Activated CD8-positive, alpha-beta T cell treated with anti-CD3 and anti-CD28 coated beads, Interleukin-2, amount 10 ng/mL, durations not matched to agents 7 days and 5 days (primary cell): Measurements from ENCODE around the gene GGTLC2. TPM values are rescaled to one million over a fixed set of nuclear protein-coding genes. Genes with fewer than 3 reads are reported as not detected.

Source experiments
- ATAC-seq: fragments of 150-1000 bp; cut with Tn5 transposase; one replicate; pipeline ENCODE4 v1.10.0; 2021; ENCODE audit warnings: moderate library complexity
- CTCF ChIA-PET: fragments of 350-600 bp; sonication (Branson Sonifier 250); formaldehyde crosslinking; loops from one replicate; lab custom pipeline; 2021; ENCODE audit warnings: antibody characterized with exemption; lab: Charles Lee
- POLR2A ChIA-PET: fragments of 350-600 bp; sonication (Branson Sonifier 250); formaldehyde crosslinking; loops from one replicate; lab custom pipeline; 2021; ENCODE audit warnings: antibody characterized with exemption; lab: Charles Lee
- DNase-seq: peaks from one replicate; pipeline ENCODE4 v3.0.0-alpha.2; 2020
- H3K27ac Mint-ChIP-seq: one replicate; pipeline ENCODE4 v1.8.0; 2021; ENCODE audit warnings: mild to moderate bottlenecking, mixed read lengths
- H3K27me3 Mint-ChIP-seq: one replicate; pipeline ENCODE4 v1.8.0; 2021; ENCODE audit warnings: low read depth, mixed read lengths
- H3K36me3 Mint-ChIP-seq: one replicate; pipeline ENCODE4 v1.8.0; 2021; ENCODE audit warnings: low read depth, mixed read lengths
- H3K4me1 Mint-ChIP-seq: one replicate; pipeline ENCODE4 v1.8.0; 2021; ENCODE audit warnings: low read depth, mixed read lengths
- H3K4me3 Mint-ChIP-seq: one replicate; pipeline ENCODE4 v1.8.0; 2021; ENCODE audit warnings: mild to moderate bottlenecking, mixed read lengths
- H3K9me3 Mint-ChIP-seq: one replicate; pipeline ENCODE4 v1.8.0; 2022; ENCODE audit warnings: mixed read lengths; ENCODE audit not compliant: insufficient read depth
- total RNA-seq, 2 experiments: library from RNA; stranded (reverse); gene quantifications; one replicate each; pipeline ENCODE4 v1.2.3, GENCODE V29; 2021

Gene GGTLC2
- total RNA-seq, 2 experiments from 2014 or later = not detected

DNA sequence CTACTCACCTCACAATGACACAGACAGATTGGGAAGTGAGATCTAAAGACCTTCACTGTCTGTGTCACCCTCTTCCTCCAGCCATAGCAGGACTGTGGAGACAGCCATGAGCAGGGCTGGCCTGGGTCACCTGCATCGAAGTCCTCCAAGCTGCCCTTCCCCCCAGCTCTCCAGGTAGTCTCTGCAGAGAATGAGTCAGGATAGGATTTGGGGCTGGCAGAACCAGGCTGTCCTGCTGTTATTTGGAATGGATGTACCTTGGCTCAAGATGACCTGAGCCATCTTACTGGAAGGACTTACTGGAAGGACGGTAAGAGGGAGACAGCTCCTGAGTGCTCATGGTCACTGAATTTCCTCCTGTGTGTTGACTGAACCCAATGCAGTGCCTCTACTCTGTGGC lies 29.2 kb downstream of the GGTLC2 start:
- H3K9me3 Mint-ChIP-seq = no peaks in the 10 kb centered on the region
- ChIA-PET POLR2A (no interaction called here), CTCF (interaction anchor here (0.8 kb wide), 1 partner anchor 14 kb away, joined by 3 read pairs; no protein-coding TSS in a partner anchor)
- no peak overlapping the region for H3K4me3 Mint-ChIP-seq
- H3K36me3 Mint-ChIP-seq = no peaks in the 10 kb centered on the region
- DNase-seq (no peak), ATAC-seq (no peak)
- no peak overlapping the region for H3K27ac Mint-ChIP-seq
- peaks cover 8% of the 10 kb centered on the region for H3K4me1 Mint-ChIP-seq
- H3K27me3 Mint-ChIP-seq = peaks cover 37% of the 10 kb centered on the region

DNA sequence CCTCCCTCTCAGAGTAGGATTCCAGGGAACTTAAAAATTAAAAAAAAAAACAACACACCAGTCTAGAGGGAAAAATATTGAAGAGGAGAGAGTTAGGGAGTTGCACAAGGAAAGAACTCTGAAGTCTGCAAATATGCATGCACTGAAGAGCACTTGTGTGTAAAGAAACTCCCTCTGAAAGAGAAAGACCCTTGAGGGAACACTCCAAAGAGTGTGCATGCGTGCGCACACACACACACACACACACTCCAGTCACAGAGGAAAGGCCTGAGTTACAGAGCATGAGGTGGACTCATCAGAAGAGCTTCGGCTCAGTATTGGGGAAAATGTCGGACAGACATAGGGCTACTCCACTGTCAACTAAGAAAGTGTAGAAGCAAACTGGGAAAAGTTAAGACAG lies 30.1 kb downstream of the GGTLC2 start:
- CTCF ChIA-PET = interaction anchor here (0.6 kb wide), 1 partner anchor 162 kb away, joined by 3 read pairs; no protein-coding TSS in a partner anchor
- peaks cover 12% of the 10 kb centered on the region for H3K4me1 Mint-ChIP-seq
- POLR2A ChIA-PET = no interaction called here
- ATAC-seq (no peak), DNase-seq (no peak)
- no peaks in the 10 kb centered on the region for H3K9me3 Mint-ChIP-seq
- no peak overlapping the region for H3K4me3 Mint-ChIP-seq
- H3K36me3 Mint-ChIP-seq = no peaks in the 10 kb centered on the region
- peaks cover 36% of the 10 kb centered on the region for H3K27me3 Mint-ChIP-seq
- H3K27ac Mint-ChIP-seq = no peak overlapping the region

DNA sequence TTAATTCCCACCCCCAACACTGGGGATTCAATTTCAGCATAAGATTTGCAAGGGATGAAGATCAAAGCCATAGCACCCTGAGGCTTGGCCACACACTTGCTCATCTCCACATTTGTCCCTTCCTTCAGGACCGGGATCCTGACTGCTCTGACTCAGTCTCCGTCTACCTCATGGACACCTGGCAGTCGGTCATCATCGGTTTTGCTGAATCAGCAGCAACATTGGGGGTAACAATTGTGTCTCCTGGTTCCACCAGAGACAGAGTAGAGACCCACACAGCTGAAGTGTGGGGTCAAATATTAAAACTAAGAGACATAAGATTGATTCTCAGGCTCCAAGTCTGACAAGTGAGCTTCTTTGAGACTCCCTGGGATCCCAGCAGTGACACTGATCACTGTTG lies 34.6 kb downstream of the GGTLC2 start:
- no peak for ATAC-seq
- peaks cover 23% of the 10 kb centered on the region for H3K27me3 Mint-ChIP-seq
- DNase-seq = no peak
- H3K27ac Mint-ChIP-seq = no peak overlapping the region
- H3K36me3 Mint-ChIP-seq = no peaks in the 10 kb centered on the region
- H3K4me3 Mint-ChIP-seq = no peak overlapping the region
- H3K9me3 Mint-ChIP-seq = no peaks in the 10 kb centered on the region
- ChIA-PET POLR2A (no interaction called here), CTCF (interaction anchor here (1.0 kb wide), 3 partner anchors 13 to 278 kb away, joined by 3 to 4 read pairs (median 4); partner anchors contain the start of gene ZNF280B)
- H3K4me1 Mint-ChIP-seq = peaks cover 8% of the 10 kb centered on the region

DNA sequence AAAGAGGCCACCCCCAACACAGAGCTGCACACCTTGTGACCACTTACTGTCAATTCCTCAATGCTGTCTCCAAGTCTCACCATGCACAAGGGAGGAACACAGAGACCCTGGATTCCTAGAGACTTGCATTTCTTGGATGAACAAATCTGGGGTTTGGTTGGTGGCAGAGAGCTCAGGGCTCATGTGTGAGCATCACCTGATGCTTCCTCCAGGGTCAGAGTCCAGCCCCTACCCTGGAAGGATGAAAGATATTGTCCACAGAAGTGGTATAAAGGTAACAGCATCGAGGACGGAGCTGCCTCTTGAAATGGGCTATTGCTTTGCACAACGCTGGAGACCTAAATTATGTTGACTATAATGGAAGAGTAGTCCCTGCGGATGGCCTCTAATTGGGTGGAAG lies 36.0 kb downstream of the GGTLC2 start:
- ATAC-seq (no peak), DNase-seq (no peak)
- ChIA-PET CTCF (interaction anchor here (1.8 kb wide), 1 partner anchor 14 kb away, joined by 9 read pairs; no protein-coding TSS in a partner anchor), POLR2A (no interaction called here)
- Mint-ChIP-seq H3K9me3 (no peaks in the 10 kb centered on the region), H3K27ac (no peak overlapping the region), H3K4me1 (peaks cover 8% of the 10 kb centered on the region), H3K27me3 (peaks cover 14% of the 10 kb centered on the region), H3K36me3 (no peaks in the 10 kb centered on the region), H3K4me3 (no peak overlapping the region)

DNA sequence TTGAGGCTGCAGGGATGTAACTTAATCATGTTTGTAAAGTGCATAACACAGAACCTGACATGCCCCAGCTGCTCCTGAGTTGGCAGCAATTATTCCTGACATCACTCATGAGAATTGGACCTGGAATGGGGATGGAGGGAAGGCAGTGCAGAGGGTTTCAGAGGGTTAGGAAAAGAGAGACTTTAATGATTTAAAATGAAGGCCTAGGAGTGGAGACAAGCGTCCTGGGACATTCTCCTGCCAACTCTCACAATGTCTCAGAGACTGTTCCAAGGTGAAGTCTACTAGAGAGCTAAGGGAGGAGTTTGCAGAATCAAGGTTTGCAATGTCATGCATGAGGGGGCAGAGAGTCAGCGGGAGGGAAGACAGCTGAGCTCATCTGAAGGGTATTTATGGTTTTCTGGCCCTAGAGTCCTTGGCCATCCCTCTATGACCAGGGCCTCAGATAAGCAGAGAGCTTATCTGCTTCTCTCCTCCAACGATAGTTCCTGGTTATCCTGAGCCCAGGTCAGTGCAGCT lies 36.9 kb downstream of the GGTLC2 start:
- Mint-ChIP-seq H3K36me3 (no peaks in the 10 kb centered on the region), H3K4me3 (no peak overlapping the region), H3K4me1 (peaks cover 8% of the 10 kb centered on the region), H3K9me3 (no peaks in the 10 kb centered on the region), H3K27me3 (peaks cover 11% of the 10 kb centered on the region), H3K27ac (no peak overlapping the region)
- ATAC-seq = no peak
- ChIA-PET CTCF (interaction anchor here (1.8 kb wide), 1 partner anchor 15 kb away, joined by 9 read pairs; no protein-coding TSS in a partner anchor), POLR2A (no interaction called here)
- no peak for DNase-seq

DNA sequence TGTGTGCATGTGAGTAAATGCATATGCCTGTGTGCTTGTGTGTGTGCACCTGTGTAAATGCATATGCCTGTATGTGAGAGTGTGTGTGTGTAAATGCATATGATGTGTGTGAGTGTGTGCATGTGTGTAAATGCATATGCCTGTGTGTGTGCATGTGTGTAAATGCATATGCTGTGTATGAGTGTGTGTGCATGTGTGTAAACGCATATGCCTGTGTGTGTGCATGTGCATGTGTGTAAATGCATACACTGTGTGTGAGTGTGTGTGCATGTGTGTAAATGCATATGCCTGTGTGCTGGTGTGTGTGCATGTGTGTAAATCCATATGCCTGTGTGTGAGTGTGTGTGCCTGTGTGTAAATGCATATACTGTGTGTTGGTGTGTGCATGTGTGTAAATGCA lies 37.8 kb downstream of the GGTLC2 start:
- H3K9me3 Mint-ChIP-seq = no peaks in the 10 kb centered on the region
- POLR2A ChIA-PET = no interaction called here
- no peak for ATAC-seq
- H3K27me3 Mint-ChIP-seq = peaks cover 7% of the 10 kb centered on the region
- H3K36me3 Mint-ChIP-seq = no peaks in the 10 kb centered on the region
- DNase-seq = no peak
- H3K4me1 Mint-ChIP-seq = peaks cover 8% of the 10 kb centered on the region
- H3K27ac Mint-ChIP-seq = no peak overlapping the region
- H3K4me3 Mint-ChIP-seq = no peak overlapping the region
- CTCF ChIA-PET = no interaction called here

DNA sequence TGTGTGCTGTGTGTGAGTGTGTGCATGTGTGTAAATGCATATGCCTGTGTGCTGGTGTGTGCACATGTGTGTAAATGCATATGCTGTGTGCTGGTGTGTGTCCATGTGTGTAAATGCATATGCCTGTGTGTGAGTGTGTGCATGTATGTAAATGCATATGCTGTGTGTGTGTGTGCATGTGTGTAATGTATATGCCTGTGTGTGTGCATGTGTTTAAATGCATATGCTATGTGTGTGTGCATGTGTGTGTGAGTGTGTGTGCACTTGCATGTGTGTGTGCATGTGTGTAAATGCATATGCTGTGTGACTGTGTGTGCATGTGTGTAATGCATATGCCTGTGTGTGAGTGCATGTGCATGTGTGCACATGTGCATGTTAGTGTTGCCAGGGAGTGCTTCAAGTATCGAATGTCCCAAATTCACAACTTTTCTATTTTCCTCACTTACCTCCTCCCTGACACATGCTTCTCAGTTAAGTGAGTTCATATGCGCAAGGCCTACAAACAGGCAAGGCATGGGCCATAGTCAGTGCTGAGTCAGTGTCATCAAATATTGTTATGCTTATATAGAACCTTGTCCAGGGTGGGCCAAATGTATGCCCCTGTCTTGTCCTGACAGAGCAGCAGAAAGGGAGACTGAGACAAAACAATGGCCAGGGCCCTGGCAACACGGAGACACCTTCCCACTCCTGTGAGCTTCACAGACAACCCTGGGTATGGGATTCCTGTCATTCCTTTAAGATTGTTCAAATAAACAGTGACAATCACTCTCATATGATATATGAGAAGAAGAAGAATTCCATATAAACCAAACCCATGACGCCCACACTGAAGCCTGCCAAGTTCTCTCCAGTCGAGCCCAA lies 38.6 kb downstream of the GGTLC2 start:
- POLR2A ChIA-PET = no interaction called here
- H3K27ac Mint-ChIP-seq = no peak overlapping the region
- ATAC-seq (no peak), DNase-seq (no peak)
- H3K9me3 Mint-ChIP-seq = no peaks in the 10 kb centered on the region
- H3K4me3 Mint-ChIP-seq = no peak overlapping the region
- H3K36me3 Mint-ChIP-seq = no peaks in the 10 kb centered on the region
- peaks cover 3% of the 10 kb centered on the region for H3K27me3 Mint-ChIP-seq
- peaks cover 8% of the 10 kb centered on the region for H3K4me1 Mint-ChIP-seq
- CTCF ChIA-PET = no interaction called here

DNA sequence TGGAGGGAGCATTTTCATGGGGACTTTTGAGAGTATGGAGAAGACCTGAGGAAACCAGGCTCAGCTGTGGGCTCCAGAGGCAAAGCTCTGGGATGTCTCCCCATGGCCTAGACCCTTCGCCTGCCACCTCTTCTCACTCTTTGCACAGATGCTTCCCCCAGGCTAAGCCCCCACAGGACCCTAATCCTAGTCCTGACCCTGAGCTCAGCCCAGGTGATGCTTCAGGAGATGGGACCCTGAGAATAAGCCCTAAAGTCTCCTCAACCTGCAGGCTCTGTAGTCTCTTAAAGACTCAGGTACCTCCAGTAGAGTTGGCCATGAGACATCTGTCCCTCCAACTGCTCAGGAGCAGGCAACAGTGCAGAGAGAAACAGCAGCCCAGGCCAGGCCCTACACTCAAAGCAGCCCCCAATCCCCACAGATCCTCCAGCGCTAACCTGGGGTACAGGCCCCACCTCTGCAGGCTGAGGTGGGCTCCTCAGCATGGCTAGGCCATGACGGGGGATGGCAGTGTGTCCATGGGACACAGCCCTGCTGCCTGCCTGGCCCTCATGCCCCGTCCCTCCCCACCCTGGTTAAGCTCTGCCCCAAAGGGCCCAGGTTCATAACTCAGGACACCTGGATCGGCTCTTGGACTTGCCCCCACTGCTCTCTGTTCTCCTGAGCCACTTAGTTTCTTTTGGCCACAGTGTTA lies 39.4 kb downstream of the GGTLC2 start:
- ATAC-seq = no peak
- H3K27ac Mint-ChIP-seq = no peak overlapping the region
- POLR2A ChIA-PET = no interaction called here

DNA sequence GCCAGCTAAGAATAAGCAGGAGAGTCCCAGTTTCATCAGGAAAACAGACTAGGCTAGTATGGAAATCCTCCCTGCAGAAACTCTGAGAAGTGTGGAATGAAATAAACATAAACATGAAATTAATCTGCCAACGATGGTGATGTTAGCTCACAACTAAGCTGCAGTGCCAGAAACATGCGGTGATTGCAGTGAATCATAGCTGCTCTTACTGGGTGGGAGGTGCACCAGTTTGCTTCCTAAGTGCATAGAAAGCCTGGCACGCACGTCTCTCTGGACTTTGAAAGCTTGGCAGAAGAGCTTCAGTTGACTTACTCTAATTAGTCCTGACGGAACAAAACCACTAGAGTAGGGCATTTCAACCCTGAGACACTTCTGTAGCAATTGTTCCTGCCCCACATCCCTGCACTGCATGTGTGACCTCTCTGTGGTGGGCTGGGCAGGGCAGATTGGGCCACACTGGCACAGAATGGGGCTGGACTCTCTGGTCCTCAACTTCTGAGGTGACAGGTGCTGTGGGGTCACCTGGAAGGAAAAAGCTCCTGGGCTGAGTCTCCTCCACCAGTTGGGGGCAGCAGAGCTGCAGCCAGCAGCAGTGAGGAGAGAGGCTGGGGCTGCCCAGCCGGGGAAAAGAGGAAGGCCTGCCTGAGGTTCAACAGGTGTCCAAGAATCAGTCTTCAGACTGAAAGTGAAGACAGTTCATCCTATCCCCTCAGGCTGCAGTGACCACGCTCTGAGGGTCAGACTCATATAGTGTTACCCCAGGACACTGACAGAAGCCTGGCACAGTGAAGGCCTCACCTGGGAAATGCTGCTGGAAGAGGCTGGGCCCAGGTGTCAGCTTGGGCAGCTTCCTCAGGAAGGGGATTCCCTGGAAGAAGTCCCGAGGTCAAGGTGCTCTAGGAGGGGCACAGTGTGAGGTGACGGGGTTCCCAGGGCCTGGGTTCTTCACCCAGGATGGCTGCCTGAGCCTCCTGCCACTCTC lies 40.5 kb downstream of the GGTLC2 start:
- Mint-ChIP-seq H3K27me3 (peaks cover 3% of the 10 kb centered on the region), H3K36me3 (no peaks in the 10 kb centered on the region), H3K4me1 (no peaks in the 10 kb centered on the region), H3K27ac (no peak overlapping the region), H3K4me3 (no peak overlapping the region), H3K9me3 (no peaks in the 10 kb centered on the region)
- POLR2A ChIA-PET = no interaction called here
- DNase-seq (peak; percentile 30), ATAC-seq (peak; percentile 55)
- CTCF ChIA-PET = interaction anchor here (0.7 to 2.5 kb wide), 6 partner anchors 9 to 199 kb away, joined by 3 to 15 read pairs (median 5); no protein-coding TSS in a partner anchor

More for the DNA sequence above, 39.4 kb downstream of the GGTLC2 start:
- Mint-ChIP-seq H3K36me3 (no peaks in the 10 kb centered on the region), H3K27me3 (peaks cover 3% of the 10 kb centered on the region), H3K9me3 (no peaks in the 10 kb centered on the region), H3K4me1 (peaks cover 2% of the 10 kb centered on the region), H3K4me3 (no peak overlapping the region)
- no peak for DNase-seq
- CTCF ChIA-PET = interaction anchor here (1.2 to 2.5 kb wide), 2 partner anchors 18 to 200 kb away, joined by 4 to 15 read pairs; no protein-coding TSS in a partner anchor

DNA sequence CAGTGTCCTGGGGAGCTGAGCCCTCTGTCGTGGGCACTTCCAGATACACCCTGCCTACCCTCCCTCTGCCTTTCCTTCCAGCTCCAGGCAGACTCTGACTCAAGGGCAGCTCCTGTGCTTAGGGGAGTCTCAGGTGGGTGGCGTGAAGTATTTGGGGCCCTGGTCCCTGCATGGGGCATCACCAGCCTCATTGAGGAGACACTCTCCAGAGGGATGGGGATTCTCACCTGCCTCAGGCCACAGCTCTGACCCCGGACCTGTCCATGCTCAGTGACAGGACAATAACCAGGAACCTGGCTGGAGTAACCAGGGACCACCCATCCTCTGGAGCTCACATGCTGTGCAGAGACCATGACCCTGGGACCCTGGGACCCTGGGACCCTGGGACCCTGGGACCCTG lies 41.2 kb downstream of the GGTLC2 start:
- Mint-ChIP-seq H3K4me1 (no peaks in the 10 kb centered on the region), H3K36me3 (no peaks in the 10 kb centered on the region), H3K27me3 (peaks cover 3% of the 10 kb centered on the region), H3K9me3 (no peaks in the 10 kb centered on the region), H3K4me3 (no peak overlapping the region), H3K27ac (no peak overlapping the region)
- CTCF ChIA-PET = interaction anchor here (1.2 to 2.5 kb wide), 4 partner anchors 19 to 71 kb away, joined by 3 to 15 read pairs (median 8); no protein-coding TSS in a partner anchor
- DNase-seq (no peak), ATAC-seq (no peak)
- POLR2A ChIA-PET = no interaction called here
